GM19397 (cell line): ENCODE measurements around the gene KIF23.

ENCODE experiments used
- ATAC-seq: cut with Tn5 transposase; IDR thresholded peaks from one replicate; pipeline ENCODE4 v1.9.1; 2021; ENCODE audit warnings: mild to moderate bottlenecking, moderate library complexity; ENCODE audit not compliant: unreplicated experiment

KIF23 gene

GRCh38 chr15:69462493-69463181 lies 48.5 kb downstream of the KIF23 start:
- ATAC-seq: peak; percentile 89

GRCh38 chr15:69463182-69463756 lies 49.1 kb downstream of the KIF23 start:
- ATAC-seq: no peak

- no peak for ATAC-seq
These were observed 51.1 kb downstream of the KIF23 start for GRCh38 chr15:69465253-69465652.

DNA sequence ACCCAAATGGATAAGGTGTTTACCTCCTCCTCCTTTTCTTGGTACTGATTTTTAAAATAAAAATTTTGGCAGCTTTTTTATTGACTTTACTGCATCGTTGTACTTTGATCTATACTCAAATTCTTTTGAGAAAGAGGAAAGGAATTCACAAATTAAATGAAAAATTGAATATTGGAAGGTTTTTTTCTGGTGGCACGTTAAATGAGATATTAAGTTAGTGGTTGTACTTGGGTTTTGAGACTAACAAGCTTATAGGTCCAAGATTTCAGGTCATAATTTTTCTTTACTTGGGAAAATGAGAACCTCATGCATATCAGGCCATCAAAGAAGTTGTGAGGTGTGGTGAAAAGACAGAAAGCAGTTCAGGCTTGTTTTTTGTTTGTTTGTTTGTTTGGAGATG lies 52.6 kb downstream of the KIF23 start:
- no peak for ATAC-seq

DNA sequence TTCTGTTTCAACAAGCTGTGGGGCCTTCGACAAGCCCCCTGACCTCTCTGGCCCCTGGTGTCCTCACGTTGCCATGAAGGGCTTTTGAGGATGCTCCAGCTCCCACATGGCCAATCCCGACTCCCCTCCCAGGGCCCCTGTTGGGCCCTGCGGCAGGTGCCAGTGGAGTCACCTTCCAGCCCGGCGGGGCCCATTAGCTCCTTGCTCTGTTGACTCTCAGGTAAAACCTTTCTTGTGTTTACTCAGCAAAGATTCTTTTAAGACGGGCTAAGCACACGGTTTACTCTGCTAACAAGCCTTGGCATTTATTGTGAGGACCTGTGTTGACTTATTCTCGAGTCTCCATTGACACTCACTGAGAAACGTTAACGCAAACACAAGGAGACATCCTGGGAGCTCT lies 53.5 kb downstream of the KIF23 start:
- no peak for ATAC-seq

DNA sequence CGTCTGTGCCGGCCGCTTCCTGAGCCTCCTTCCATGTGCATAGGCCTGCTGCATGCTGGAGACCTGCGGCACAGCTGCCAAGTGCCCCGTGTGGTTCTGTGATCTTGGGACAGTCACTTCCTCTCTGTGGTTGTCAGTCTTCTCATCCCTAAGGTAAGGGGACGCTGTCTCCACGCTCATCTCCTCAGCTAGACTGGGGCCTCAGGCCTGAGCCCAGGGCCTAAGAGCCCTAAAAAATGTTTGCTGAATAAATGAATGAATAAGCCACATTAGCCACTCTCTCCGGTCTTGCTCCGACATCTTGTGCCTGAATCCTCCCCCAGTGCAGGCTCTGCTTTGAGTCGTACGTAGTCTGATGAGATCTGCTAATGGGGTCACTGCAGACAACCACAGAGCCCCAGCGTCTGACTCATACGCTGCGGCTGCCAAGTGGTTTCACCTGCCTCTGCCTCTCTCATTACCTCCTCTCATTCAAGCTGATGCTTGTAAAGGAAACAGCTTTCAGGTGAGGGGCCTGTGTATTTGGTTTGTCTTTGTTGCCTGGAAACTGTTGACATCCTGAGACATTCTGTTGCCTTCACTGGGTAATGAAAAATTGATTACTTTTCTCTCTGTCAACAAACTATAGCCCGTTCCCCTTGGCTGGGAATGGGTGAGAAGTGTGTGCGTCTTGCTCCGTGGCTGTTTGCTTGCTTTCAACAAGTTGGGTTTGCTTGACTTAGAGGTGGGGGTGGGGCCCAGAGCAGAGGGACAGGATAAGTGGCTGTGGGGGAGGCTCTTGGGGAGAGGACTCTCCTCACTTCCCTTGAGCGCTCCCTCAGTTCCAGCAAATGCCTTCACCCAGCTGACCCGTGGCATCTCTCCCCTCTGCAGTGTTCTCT lies 54.3 kb downstream of the KIF23 start:
- no peak for ATAC-seq

DNA sequence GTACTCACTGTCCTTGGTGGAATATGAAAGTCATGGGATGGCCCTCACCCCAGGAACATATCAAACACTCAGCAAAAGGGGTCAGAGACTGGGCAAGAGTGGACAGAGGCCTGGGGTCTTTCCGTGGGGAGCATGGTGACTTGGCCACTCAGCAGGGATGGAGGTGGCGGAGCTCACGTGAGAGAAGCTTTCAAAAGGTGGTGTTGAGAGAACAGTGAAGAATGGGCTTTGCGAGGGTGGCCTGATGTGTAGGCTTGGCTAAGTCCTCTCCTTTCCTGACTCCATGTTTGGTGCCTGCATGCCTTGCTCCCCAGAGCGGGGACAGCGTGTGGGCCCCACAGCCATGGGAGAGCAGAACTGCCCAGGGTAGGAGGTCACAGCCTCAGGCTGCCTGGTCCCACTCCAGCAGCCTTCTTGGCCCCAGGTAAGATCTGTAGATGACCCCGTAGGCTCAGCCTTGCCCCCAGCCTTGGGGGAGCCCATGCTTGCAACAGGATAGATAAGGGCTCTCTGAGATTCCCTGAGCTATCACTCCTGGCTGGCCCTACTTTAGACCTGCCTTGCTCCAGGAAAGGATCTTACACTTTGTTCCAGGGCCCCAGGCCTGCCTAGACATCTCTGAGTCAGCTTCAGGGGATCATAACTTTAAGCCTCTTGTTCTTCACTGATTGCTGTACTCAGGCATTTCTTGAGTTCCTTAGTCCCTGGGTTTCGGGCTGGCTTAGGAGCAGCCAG lies 55.5 kb downstream of the KIF23 start:
- ATAC-seq: no peak

- ATAC-seq: no peak
These were observed 57.9 kb downstream of the KIF23 start for GRCh38 chr15:69472046-69472445.

GRCh38 chr15:69472562-69472961 lies 58.4 kb downstream of the KIF23 start:
- ATAC-seq: no peak

- ATAC-seq: no peak
These were observed 60.1 kb downstream of the KIF23 start for GRCh38 chr15:69474291-69474690.

GRCh38 chr15:69474846-69475455 lies 60.8 kb downstream of the KIF23 start:
- ATAC-seq: no peak

DNA sequence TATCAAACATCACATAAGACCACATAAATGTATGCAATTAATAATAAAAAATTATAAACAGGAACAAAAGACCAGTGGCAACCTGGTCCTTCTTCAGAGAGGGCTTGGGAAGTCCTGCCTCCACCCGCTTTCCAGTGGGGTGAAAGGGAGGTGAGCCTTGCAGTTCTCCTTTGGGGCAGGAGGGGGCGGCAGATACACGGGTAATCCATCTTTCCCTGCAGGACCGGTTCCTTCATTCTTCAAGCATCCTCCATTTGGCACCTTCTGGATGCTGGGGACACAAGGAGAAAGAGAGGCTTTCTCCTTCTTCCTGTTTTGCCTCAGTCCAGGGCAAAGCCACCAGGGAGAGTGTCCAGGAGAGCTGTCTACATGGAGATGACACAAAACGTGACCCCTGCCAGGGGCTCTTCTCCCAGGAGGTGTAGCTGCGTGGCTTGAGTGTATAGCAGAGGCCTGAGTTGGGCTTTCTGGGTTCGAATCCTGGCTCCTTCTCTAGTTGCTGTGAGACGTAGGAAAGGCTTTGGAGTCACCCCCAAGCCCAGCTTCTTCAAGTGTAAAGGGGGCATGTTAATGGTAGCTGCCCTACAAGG lies 61.7 kb downstream of the KIF23 start:
- no peak for ATAC-seq

DNA sequence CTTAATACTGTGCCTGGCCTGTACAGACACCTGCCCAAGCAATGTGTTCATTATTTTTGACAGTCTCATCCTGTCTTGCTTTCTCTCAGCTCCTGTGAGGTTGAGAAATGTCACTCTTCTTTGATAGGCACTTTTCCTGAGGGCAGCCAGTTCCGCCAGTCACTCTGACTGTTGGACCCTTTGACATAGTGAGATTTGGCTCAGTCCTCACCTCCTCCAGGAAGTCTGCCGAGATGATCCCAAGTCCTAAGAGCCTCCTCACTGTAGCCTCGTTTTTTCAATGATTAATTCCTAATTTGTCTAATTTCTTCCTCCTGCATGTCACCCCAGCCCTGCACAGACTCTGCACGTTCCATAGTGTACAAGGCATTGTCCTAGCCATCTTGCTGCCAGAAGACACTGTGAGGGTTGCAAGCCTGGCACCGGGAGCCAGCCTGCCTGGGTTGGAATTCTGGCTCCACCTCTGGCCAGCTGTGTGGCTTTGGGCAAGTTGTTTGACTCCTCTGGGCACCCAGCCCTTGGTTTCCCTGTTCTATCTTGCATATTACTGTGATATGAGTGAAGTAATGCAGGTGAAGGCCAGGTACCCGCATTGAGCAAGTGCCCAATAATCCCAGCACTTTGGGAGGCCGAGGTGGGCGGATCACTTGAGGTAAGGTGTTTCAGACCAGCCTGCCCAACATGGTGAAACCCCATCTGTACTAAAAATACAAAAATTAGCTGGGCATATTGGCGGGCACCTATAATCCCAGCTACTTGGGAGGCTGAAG lies 62.7 kb downstream of the KIF23 start:
- no peak for ATAC-seq

GRCh38 chr15:69478259-69478781 lies 64.2 kb downstream of the KIF23 start:
- no peak for ATAC-seq

- ATAC-seq: no peak
These were observed 64.9 kb downstream of the KIF23 start for GRCh38 chr15:69479081-69479480.

DNA sequence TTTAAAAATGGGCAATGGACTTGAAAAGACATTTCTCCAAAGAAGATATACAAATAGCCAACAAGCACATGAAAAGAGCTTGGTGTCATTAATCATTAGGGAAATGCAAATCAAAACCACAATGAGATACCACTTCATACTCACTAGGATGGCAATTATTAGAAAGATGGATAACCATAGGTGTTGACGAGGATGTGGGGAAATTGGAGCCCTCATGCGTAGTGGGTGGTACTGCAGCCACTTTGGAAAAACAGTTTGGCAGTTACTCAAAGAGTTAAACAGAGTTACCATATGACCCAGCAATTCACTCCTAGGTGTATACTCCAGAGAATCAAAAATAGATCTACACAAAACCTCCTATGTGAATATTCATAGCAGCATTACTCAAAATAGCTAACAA lies 65.8 kb downstream of the KIF23 start:
- no peak for ATAC-seq

GRCh38 chr15:69480932-69481331 lies 66.8 kb downstream of the KIF23 start:
- ATAC-seq: no peak

GRCh38 chr15:69482686-69483256 lies 68.6 kb downstream of the KIF23 start:
- no peak for ATAC-seq

GRCh38 chr15:69484837-69485236 lies 70.7 kb downstream of the KIF23 start:
- ATAC-seq: no peak
